Measurements from ENCODE around the gene TUBA1B. TPM values are rescaled to one million over a fixed set of nuclear protein-coding genes. Genes with fewer than 3 reads are reported as not detected.

Gene TUBA1B
- total RNA-seq, 3 donors from 2014 or later, result 329 to 646 (median 567) TPM

DNA sequence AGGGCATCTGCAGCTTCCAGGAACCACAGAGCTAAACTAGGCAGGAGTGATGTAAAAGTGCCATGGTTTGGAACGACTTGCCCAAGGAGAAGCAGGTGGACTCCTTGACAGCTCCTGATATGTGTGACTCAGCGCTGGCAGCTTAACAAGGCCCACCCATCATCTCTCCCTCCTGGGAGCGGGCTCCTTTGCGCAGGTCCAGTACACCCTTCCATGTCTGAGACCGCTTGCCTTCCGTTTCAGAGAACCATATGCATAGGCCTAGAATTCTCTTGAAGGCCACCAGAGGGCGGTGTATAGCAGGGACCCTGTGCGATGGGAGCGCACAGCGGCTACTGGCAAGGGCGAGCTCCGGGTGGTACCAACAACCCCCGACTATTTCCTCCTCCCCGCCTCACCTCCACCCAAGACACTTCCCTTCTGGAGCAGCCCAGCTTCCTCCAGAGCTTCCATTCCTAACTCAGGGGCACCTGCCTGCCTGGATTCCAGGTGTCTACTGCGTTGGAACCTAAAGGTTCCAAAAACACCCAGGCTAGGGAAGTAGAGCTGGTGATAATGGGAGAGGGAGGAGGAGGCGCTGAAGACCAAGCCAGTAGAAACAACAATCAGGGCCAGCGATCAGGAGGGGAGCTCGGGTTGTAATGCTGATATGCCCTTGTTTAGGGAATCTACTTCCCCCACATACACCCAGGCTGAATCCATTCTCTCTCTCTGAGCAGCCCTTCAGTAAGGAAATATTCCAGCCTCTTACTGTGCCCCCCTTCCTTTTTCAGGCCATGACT, 42.9 kb downstream of the TUBA1B start:
- H3K27ac ChIP-seq, result no peak overlapping the region
- H3K9me3 ChIP-seq, result no peaks in the 10 kb centered on the region
- no peaks in the 10 kb centered on the region for H3K36me3 ChIP-seq
- H3K4me1 ChIP-seq, result peaks cover 10 to 16% of the 10 kb centered on the region in 2 donors
- no peak for DNase-seq (ENCODE audit: low spot score in 2 of 2)
- peak overlapping the region in 1 of 3 donors; percentile 37 for H3K4me3 ChIP-seq
- peaks cover 5 to 45% of the 10 kb centered on the region in 2 donors for H3K27me3 ChIP-seq
- intact Hi-C loops (cut with DNase I; ENCODE audit: low total_unique reads), result no loop called here
- TF ChIP-seq CTCF (IDR thresholded peaks at IDR 0.05) (peak; percentile 63 to 74 (median 70)), POLR2A (IDR thresholded peaks at IDR 0.05) (no peak)

- Histone ChIP-seq H3K36me3 (no peaks in the 10 kb centered on the region), H3K27ac (no peak overlapping the region), H3K4me1 (peaks cover 8 to 10% of the 10 kb centered on the region in 2 donors), H3K9me3 (no peaks in the 10 kb centered on the region), H3K27me3 (peaks cover 4 to 24% of the 10 kb centered on the region in 2 donors), H3K4me3 (no peak overlapping the region)
- intact Hi-C loops (cut with DNase I; ENCODE audit: low total_unique reads), result no loop called here
- TF ChIP-seq CTCF (IDR thresholded peaks at IDR 0.05), result no peak
- no peak for TF ChIP-seq POLR2AphosphoS5 (IDR thresholded peaks at IDR 0.05)
- TF ChIP-seq POLR2A (IDR thresholded peaks at IDR 0.05), result no peak
- no peak for DNase-seq (ENCODE audit: low spot score in 2 of 2)
Measured at GRCh38 chr12:49086116-49086515, 45.1 kb downstream of the TUBA1B start.

GRCh38 chr12:49084438-49084837, 46.8 kb downstream of the TUBA1B start:
- Histone ChIP-seq H3K9me3 (no peaks in the 10 kb centered on the region), H3K27ac (no peak overlapping the region), H3K4me3 (no peak overlapping the region), H3K27me3 (peaks cover 0 to 9% of the 10 kb centered on the region in 2 donors), H3K36me3 (no peaks in the 10 kb centered on the region), H3K4me1 (peaks cover 0 to 2% of the 10 kb centered on the region in 2 donors)
- no peak for TF ChIP-seq POLR2A (IDR thresholded peaks at IDR 0.05)
- DNase-seq (ENCODE audit: low spot score in 2 of 2), result no peak
- intact Hi-C loops (cut with DNase I; ENCODE audit: low total_unique reads), result no loop called here

- Histone ChIP-seq H3K4me3 (no peak overlapping the region), H3K36me3 (no peaks in the 10 kb centered on the region), H3K9me3 (no peaks in the 10 kb centered on the region), H3K4me1 (no peaks in the 10 kb centered on the region), H3K27ac (no peak overlapping the region), H3K27me3 (no peaks in the 10 kb centered on the region)
- intact Hi-C loops (cut with DNase I; ENCODE audit: low total_unique reads), result no loop called here
- no peak for TF ChIP-seq POLR2AphosphoS5 (IDR thresholded peaks at IDR 0.05)
- TF ChIP-seq CTCF (IDR thresholded peaks at IDR 0.05), result no peak
- TF ChIP-seq POLR2A (IDR thresholded peaks at IDR 0.05), result no peak
- no peak for DNase-seq (ENCODE audit: low spot score in 2 of 2)
Measured at GRCh38 chr12:49079793-49080192, 51.4 kb downstream of the TUBA1B start.

Other genes with a start within 250 kb of the TUBA1B start
- 10 to 100 TPM in 2 of 3 donors, 1 to 10 TPM in 1; 3.7 to 15.7 (median 13.5) TPM for gene FKBP11, start 205.9 kb downstream of the TUBA1B start, total RNA-seq
- gene ARF3, start 173.9 kb downstream of the TUBA1B start, total RNA-seq, result 10 to 100 TPM; 65.2 to 86.2 (median 75.2) TPM
- gene WNT10B, start 159.7 kb downstream of the TUBA1B start, total RNA-seq, result 1 to 10 TPM in 1 of 3 donors, under 1 TPM in 1, not detected in 1; 0.29 to 1.3 TPM
- gene WNT1, start 153.1 kb downstream of the TUBA1B start, total RNA-seq, result not detected
- gene DDN, start 132.0 kb downstream of the TUBA1B start, total RNA-seq, result under 1 TPM in 2 of 3 donors, not detected in 1; under 0.01 to 0.16 TPM
- 10 to 100 TPM; 50.5 to 84.3 (median 54.0) TPM for gene PRKAG1, start 112.6 kb downstream of the TUBA1B start, total RNA-seq
- gene KMT2D, start 70.6 kb downstream of the TUBA1B start, total RNA-seq, result 10 to 100 TPM; 35.4 to 51.4 (median 45.9) TPM
- gene RHEBL1, start 61.4 kb downstream of the TUBA1B start, total RNA-seq, result 1 to 10 TPM in 1 of 3 donors, under 1 TPM in 1, not detected in 1; 0.59 to 1.3 TPM
- 1 to 10 TPM in 2 of 3 donors, under 1 TPM in 1; 0.29 to 1.6 (median 1.4) TPM for gene DHH, start 36.6 kb downstream of the TUBA1B start, total RNA-seq
- gene LMBR1L, start 20.5 kb downstream of the TUBA1B start, total RNA-seq, result 10 to 100 TPM; 37.6 to 73.0 (median 58.3) TPM
- gene TUBA1A, start 57.7 kb upstream of the TUBA1B start, total RNA-seq, result 100 to 1,000 TPM; 133 to 215 (median 150) TPM
- gene TUBA1C, start 133.7 kb upstream of the TUBA1B start, total RNA-seq, result 100 to 1,000 TPM in 1 of 3 donors, 10 to 100 TPM in 2; 91.9 to 123 (median 97.3) TPM
- gene PRPH, start 163.8 kb upstream of the TUBA1B start, total RNA-seq, result 1 to 10 TPM in 1 of 3 donors, under 1 TPM in 1, not detected in 1; 0.96 to 2.0 TPM
- 1 to 10 TPM in 1 of 3 donors, under 1 TPM in 2; 0.29 to 1.8 (median 0.66) TPM for gene TROAP, start 191.9 kb upstream of the TUBA1B start, total RNA-seq
- under 1 TPM in 2 of 3 donors, not detected in 1; 0.33 to 0.44 TPM for gene C1QL4, start 205.8 kb upstream of the TUBA1B start, total RNA-seq
- gene DNAJC22, start 215.5 kb upstream of the TUBA1B start, total RNA-seq, result 1 to 10 TPM in 2 of 3 donors, not detected in 1; 3.6 to 5.0 TPM
- gene SPATS2, start 236.1 kb upstream of the TUBA1B start, total RNA-seq, result 10 to 100 TPM; 13.8 to 24.0 (median 22.0) TPM

Measured in breast epithelium (tissue), 4 donors.